Ureter (tissue), 1 donor: ENCODE results near the gene LYPD6B. TPM values are rescaled to one million over a fixed set of nuclear protein-coding genes. Genes with fewer than 3 reads are reported as not detected.
A peak's percentile ranks its signal among the peaks of the same experiment; 100 is the strongest.

ENCODE experiments used
- DNase-seq: peaks from one replicate; pipeline ENCODE4 v3.0.0-alpha.2; 2020; ENCODE audit warnings: low spot score
- total RNA-seq: library from RNA; stranded (reverse); gene quantifications from one replicate; pipeline ENCODE4 v1.2.4, GENCODE V29; 2023
- donor health status: DM: yes; HTN: yes; CAD: no.

The LYPD6B gene
- total RNA-seq: 76.0 TPM

DNA sequence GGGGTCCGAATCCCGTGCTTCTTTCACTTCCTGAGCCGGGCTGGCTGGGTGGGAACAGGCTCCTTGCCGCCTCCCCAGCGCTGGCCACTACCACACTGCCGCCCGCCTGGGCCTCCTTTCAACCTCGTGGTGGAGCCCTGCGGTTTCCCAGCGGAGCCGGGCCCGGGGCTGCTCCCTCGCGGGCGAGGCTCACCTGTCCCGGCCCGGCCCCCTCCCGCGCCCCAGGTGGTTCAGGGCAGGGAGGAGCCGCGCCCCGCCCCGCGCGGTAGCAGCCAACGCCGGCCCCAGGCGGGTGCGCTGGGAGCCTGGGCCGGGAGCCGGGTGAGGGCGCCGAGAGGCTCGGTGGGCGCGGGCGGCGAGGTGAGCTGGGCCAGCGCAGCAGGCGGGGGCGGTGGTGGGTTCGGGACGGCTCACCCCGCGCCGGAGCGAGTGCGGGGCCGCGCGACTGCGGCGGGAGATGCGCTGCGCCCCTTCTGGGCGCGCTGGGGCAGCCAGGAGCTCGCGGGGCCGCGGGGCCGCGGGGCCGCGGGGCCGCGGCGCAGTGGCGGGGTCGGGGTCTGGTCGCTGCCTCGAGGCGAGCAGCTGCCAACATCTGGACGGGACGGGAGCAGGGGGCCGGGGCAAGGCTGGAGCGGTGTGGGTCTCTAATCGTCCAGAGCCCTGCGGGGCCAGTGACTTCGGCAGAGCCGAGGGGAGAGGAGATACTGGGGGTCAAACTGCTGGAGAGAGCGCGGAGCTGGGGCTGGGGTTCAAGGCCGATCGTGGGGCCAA is at the start of gene LYPD6B:
Gene LYPD6B (plus strand): TSS at position 258 of the 771 bp plus-strand sequence. CDS start 92,250 bp downstream, outside the sequence.
- DNase-seq: peak; percentile 74

DNA sequence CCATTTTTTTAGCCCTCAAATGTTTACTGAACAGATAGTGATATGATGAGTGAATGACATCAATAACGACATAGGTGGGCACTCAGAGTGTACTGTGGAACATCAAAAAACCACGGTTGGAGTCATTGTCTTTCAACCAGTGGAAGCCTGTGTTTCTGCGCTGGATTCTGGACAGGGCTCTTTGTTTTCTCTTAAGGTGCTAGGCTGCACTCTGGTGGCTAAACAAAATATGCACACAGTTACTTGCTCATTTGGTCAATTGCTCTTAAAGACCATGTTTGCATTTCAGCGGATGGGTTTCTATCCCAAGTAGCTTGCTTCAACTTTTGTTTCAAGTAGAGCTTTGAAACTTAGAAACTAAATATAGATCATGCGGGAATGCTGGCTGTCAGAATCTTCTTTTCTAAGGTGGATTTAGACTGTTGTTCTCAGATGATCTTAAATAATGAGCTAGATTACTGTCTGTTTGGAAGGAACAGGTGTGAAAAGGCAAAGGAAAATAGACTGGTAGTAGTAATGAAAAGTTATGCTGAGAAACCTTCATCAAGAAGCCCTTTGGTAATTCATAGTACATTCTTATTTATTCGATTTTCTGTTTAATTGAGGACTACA is 48.5 kb upstream of the LYPD6B start:
- DNase-seq: peak; percentile 67

DNA sequence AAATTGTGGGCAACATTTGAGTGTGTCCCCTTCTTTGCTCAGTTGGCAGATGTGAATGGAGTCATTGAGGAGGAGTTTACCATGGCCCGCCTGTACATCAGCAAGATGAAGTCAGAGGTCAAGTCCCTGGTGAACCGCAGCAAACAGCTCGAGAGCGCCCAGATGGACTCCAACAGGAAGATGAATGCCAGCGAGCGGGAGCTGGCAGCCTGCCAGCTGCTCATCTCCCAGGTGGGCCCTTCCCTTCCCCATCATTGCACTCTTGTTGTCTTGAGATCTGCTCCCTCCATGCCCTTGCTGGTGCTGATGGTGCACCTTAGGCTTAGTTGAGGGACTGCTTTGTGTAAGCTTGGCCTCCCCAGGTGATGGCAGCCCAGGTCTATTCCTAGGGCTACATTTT is 47.5 kb upstream of the LYPD6B start:
- no peak for DNase-seq

- DNase-seq: no peak
Observed at GRCh38 chr2:148992448-148992847, 46.1 kb upstream of the LYPD6B start.

GRCh38 chr2:148993351-148993750 is 45.1 kb upstream of the LYPD6B start:
- DNase-seq: no peak

GRCh38 chr2:148994341-148994740 is 44.2 kb upstream of the LYPD6B start:
- DNase-seq: no peak

- no peak for DNase-seq
Observed at GRCh38 chr2:148996805-148997204, 41.7 kb upstream of the LYPD6B start.

- DNase-seq: no peak
Observed at GRCh38 chr2:148998165-148998830, 40.2 kb upstream of the LYPD6B start.

- DNase-seq: no peak
Observed at GRCh38 chr2:148998831-148999200, 39.7 kb upstream of the LYPD6B start.

DNA sequence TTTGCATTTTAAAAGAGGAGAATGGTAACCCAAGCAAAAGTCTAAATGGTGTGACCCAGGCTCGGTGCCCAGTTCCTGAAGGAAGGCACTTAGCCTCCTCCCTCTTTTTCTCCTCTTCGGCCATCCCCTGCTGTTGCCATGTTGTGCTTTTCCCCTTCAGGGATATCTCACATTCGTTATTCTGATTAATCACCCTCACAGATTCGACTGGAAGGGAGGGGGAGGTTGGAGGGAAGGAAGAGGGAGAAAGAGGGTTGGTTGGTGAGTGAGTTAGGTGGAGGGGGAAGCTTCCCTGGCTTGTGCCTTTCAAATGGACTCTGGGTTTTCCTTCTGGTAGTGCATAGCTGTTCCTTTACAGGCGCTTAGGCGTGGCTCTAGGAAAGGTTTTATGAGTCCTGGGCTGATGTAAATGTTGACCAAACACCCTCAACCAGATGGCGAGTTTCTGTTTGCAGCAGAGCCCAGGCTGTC is 39.0 kb upstream of the LYPD6B start:
- no peak for DNase-seq

DNA sequence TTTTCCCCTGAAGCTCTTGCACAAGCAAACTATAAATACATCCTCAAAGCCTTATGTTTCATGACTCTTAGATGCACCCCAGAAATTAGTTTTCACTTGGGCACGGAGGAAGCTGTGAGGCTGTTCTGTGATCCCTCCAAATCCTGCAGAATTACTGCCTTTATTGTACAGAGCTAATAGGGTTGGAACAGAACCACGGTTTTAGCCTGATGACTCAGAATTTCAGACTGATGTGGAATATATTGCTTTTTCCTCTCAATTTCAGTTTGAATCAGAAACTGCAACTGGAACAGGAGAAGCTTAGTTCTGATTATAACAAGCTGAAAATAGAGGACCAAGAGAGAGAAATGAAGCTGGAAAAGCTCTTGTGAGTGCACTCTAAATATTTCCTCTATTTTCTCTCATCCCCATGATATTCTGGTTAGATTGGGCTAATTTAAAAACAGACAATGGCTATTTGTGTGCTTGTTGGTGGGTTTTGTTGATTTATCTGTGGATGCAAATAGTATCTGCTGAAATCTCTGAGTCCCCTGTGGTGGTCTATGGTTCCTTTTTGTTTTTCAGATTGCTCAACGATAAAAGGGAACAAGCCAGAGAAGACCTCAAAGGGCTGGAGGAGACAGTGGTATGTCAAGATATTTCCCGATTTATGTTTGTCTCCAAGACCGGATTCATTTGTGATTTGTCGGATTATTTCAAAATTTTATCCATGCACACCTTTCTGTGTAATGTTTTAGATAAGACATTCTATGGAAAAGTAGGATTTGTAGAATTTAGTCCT is 38.2 kb upstream of the LYPD6B start:
- no peak for DNase-seq

DNA sequence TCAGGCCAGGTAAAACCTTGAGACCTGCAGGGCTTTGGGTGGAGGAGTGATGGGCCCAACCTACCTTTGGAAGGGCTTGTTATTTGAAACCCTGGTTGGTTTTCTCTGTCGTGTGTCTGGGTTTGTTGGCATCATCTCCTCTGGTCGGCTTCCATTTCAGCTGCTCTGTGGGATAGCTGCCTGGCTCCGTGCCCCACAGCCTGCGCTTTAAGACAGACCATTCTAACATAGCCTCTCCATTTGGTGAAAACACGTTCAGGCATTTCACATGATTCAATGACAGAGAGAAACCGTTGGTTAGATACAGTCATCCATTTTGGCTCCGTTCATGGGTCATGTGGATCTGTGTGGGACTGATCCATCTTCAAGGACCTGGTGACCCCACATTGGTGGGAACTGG is 37.0 kb upstream of the LYPD6B start:
- DNase-seq: no peak

DNA sequence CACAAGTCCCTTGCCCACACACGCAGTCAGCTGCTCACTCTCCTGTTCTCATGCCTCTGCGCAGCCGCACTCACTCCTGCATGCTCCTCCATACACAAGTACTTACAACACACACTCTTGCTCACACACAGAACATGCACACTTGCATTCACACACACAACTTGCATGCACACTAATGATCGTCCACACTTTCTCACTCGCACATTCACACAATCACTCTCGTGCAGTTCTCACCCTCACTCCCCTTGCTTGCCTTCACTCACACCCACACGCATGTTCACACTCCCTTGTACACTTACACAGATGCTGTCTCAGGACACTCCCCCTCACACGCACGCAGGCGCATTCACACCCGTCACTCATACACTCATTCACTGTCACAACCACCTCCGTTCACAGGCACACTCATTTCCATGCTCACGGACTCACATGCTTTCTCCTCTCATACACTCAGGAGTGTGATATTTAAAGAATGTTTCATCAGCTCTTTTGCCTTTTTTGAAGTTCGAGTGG is 36.1 kb upstream of the LYPD6B start:
- no peak for DNase-seq

DNA sequence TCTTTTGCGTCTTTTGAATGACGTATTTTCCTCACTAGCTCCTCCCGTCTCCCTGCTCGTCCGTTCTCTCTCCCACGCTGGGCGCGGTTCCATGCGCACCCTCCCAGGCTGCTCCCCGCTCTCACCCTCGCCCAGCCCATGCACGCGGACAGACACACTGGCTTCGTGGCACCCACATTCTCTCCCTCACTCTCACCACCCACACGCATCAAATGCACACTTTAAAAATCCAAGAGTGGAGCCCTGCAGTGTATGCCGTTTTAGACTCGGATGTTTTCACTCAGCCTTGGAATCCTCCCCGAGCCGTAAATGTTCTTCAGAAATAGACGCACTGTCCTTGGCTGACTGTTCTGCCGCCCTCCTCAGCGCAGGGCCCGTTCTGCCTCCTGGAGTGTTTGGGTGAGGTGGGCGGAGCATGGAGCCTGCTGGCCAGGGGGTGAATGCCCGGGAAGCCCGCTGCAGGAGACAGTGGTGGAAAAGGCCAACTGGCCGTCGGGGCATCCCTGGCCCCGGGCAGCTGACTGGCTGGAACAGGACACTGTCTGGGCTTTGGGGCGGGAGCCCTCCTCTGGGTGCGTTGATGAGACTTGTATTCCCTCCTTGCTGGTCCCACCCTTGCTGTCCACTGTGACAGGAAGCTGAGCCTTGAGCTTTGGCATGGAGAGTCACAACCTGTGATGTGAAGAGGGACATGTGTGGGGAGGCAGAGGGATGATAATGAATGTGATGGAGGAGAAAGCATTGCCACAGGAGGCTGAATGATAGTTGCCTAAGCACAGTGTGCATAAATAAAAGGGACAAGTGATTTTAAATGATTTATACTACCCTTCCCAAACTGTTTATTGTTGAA is 35.4 kb upstream of the LYPD6B start:
- no peak for DNase-seq

- no peak for DNase-seq
Observed at GRCh38 chr2:149004836-149005235, 33.7 kb upstream of the LYPD6B start.

- no peak for DNase-seq
Observed at GRCh38 chr2:149005471-149006077, 32.9 kb upstream of the LYPD6B start.

DNA sequence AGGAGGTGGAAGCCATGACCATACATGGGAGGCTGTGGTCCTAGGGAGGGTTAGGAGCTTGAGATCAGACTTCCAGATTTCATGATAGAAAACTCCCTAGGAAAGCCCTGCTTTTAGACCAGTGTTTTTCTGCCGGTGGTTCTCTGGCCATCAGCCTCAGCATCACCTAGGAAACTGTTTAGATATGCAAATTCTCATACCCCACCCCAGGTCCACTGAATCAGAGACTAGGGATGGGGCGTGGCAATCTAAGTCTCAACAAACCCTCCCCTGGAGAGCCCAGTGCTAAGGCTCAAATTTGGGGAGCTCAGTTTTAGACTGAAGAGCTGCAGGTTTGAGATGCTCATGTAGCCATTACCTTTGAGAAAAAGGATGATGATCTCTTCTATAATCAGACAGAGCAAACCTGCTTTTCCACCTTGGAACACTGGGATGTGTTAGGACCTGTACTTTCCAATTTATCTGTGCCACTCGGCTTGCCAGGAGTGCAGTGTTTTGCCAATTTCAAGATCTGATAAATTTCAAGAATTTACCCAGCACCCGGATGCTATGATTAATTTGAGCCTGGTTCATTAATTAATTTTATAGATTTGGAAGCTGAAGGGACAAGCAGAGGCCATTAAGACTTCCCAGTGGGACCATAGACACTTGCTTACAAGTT is 31.5 kb upstream of the LYPD6B start:
- DNase-seq: no peak

- no peak for DNase-seq
Observed at GRCh38 chr2:149008381-149008780, 30.1 kb upstream of the LYPD6B start.

DNA sequence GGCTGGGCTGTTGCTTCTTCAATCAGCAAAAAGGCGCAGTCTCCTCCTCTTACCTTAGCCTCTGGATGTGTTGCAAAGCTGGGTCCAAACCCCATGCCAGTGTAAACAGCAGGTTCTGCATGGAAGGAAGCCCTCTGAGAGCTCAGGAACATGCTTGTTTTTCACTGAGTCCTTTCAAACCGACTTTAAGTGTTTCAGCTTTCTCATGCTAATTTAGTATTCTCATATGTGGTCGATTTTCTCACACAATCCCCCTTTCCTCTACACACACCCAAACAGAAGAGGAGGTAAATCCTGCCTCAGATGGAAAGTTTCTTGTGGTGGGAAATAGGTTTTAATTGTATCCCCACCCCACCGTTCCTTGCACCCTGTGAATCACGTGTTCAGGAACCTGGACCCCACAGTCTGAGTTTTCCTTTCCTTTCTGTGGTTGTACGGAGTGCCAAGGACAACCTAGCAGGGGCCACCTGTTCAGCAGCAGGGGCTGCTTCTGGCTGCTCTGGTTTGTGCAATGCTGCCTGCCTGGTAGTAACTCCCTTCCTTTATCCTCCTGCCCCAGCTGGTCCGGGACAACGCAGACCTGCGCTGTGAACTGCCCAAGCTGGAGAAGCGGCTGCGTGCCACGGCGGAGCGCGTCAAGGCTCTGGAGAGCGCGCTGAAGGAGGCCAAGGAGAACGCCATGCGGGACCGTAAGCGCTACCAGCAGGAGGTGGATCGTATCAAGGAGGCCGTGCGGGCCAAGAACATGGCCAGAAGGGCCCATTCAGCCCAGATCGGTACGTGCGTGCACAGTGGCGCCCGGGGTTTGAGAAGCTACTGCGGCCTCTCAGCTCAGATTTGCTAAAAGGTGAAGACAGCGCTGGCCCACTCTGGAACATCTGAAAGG is 28.7 kb upstream of the LYPD6B start:
- DNase-seq: no peak
